ENCODE results near the gene PDE4B. TPM values are rescaled to one million over a fixed set of nuclear protein-coding genes. Genes with fewer than 3 reads are reported as not detected.

PDE4B gene
- total and polyA plus RNA-seq, 3 experiments from 2014 or later: 29.7 to 34.5 (median 31.4) TPM

DNA sequence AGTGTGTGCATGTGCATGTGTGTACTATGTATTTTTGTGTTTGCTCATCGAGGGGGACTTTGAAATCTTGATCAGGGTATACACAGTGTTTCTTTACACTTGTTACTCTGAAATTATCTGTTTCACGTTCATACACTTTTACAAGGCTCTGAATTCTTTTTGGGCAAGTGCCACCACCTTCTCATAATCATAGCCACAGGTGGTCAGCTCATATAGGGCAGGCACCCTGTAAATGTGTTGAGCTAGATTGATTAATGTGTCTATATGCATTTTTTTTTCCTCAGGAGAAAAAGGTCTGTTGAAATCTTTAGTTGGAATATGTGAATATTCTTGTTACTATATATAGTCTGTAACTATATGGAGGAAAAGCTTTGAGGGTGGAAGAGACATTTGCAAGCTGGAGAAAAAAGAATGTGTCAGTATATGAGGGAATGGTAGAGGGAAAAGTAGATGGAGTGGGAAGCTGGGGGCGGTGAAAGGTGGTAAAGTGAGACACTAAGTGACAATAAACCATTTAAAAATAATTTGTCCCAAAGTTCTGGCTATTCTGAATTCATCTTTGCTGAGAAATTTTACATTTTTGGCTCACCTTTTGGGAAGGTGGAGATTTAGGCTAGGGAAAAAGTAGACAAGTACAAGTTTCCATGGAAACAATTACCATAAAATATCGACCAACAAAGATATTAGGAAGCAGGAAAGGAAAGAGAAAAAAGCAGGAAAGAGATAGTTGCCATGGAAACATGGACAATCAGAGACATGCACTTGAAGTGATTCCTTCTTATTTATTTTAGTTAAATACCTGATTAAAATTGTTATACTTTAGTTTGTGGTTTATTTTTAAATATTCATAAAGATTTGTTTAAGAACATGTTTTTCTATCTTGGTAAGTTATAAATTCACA lies 277.5 kb downstream of the PDE4B start:
- no peaks in the 10 kb centered on the region for H3K9me3 ChIP-seq (ENCODE audit: low read length)
- no peaks in the 10 kb centered on the region for H3K36me3 ChIP-seq (ENCODE audit: insufficient read depth, low read length)
- POLR2A ChIA-PET: no interaction called here
- Mint-ChIP-seq H3K4me3 (no peak overlapping the region), H3K36me3 (no peaks in the 10 kb centered on the region), H3K27ac (no peak overlapping the region), H3K9me3 (peaks cover 0 to 1% (median 0%) of the 10 kb centered on the region in 5 donors), H3K27me3 (peaks cover 2 to 33% of the 10 kb centered on the region in 2 donors), H3K4me1 (no peaks in the 10 kb centered on the region)
- CTCF ChIA-PET: no interaction called here
- no peaks in the 10 kb centered on the region for H3K4me1 ChIP-seq (ENCODE audit: insufficient read depth, low read length)
- no peaks in the 10 kb centered on the region for H3K27me3 ChIP-seq (ENCODE audit: insufficient read depth, low read length, poor library complexity, severe bottlenecking)
- DNase-seq: no peak
- H3K4me3 ChIP-seq (ENCODE audit: low read length): no peak overlapping the region
- H3K27ac ChIP-seq (ENCODE audit: low read depth, low read length): no peak overlapping the region

DNA sequence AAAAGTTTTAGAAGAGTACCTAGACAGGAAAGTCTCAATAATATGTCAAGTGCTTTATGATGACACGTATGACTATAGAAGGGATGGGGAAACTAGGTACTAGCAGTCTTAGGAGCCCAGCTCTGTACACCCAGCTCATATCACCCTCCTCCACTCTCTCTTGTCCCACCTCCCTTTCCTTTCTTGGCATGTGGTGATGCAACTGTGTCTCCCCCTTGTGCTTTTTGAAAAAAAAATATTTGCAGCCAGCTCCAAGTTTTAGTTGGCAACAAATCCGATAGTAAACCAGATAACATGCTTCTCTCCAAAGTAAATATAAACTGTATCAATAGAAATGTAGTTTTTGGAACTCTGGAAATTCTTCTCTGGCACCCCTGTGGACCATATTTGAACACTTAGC lies 280.7 kb downstream of the PDE4B start:
- POLR2A ChIA-PET: no interaction called here
- Mint-ChIP-seq H3K4me3 (no peak overlapping the region), H3K4me1 (no peaks in the 10 kb centered on the region), H3K27me3 (peaks cover 4 to 30% of the 10 kb centered on the region in 2 donors), H3K9me3 (no peaks in the 10 kb centered on the region), H3K27ac (no peak overlapping the region), H3K36me3 (no peaks in the 10 kb centered on the region)
- DNase-seq: no peak
- CTCF ChIA-PET: no interaction called here
- no peak overlapping the region for H3K4me3 ChIP-seq (ENCODE audit: low read length)
- no peak overlapping the region for H3K27ac ChIP-seq (ENCODE audit: low read depth, low read length)
- no peaks in the 10 kb centered on the region for H3K36me3 ChIP-seq (ENCODE audit: insufficient read depth, low read length)
- no peaks in the 10 kb centered on the region for H3K9me3 ChIP-seq (ENCODE audit: low read length)
- no peaks in the 10 kb centered on the region for H3K27me3 ChIP-seq (ENCODE audit: insufficient read depth, low read length, poor library complexity, severe bottlenecking)
- H3K4me1 ChIP-seq (ENCODE audit: insufficient read depth, low read length): no peaks in the 10 kb centered on the region

DNA sequence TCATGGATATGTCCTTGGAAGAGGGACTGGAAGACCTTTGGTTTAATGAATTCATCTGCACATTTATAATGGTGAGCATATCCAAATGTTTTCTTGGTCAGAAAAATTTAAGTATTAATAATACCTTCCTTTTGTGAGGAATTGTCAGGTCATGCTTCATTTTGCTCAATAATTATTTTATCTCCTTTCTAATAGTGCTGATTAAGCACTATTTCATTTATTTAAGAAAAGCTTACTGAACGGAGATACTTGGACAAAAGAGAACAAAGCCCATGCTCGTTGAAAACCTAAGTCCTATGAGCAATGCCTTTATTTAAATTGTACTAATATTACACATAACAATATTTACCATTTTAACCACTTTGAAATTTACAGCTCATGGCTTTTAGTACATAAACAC lies 281.5 kb downstream of the PDE4B start:
- no peak overlapping the region for H3K27ac ChIP-seq (ENCODE audit: low read depth, low read length)
- no peaks in the 10 kb centered on the region for H3K9me3 Mint-ChIP-seq
- H3K4me1 Mint-ChIP-seq: no peaks in the 10 kb centered on the region
- no peak for DNase-seq
- CTCF ChIA-PET: no interaction called here
- no peaks in the 10 kb centered on the region for H3K36me3 ChIP-seq (ENCODE audit: insufficient read depth, low read length)
- no peaks in the 10 kb centered on the region for H3K27me3 ChIP-seq (ENCODE audit: insufficient read depth, low read length, poor library complexity, severe bottlenecking)
- no peaks in the 10 kb centered on the region for H3K36me3 Mint-ChIP-seq
- H3K27ac Mint-ChIP-seq: no peak overlapping the region
- POLR2A ChIA-PET: no interaction called here
- no peaks in the 10 kb centered on the region for H3K4me1 ChIP-seq (ENCODE audit: insufficient read depth, low read length)
- H3K27me3 Mint-ChIP-seq: peaks cover 4 to 33% of the 10 kb centered on the region in 2 donors
- no peak overlapping the region for H3K4me3 ChIP-seq (ENCODE audit: low read length)
- no peaks in the 10 kb centered on the region for H3K9me3 ChIP-seq (ENCODE audit: low read length)
- H3K4me3 Mint-ChIP-seq: no peak overlapping the region

DNA sequence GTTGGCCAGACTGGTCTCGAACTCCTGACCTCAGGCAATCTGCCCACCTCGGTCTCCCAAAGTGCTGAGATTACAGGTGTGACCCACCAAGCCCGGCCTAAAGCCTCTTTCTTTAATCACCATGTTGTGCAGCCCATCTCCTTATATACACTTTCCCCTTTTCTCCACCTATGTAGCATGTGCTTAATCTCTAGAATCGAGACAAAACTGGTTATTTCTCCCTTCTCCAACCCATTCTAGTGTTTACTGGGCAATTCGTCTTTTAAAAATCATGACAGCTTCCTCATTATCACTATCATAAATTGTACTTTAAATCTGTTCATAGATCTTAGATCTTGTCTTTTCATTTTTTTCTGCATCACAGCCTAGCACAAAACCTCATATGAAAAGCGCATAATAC lies 285.7 kb downstream of the PDE4B start:
- Mint-ChIP-seq H3K4me3 (no peak overlapping the region), H3K4me1 (no peaks in the 10 kb centered on the region)

DNA sequence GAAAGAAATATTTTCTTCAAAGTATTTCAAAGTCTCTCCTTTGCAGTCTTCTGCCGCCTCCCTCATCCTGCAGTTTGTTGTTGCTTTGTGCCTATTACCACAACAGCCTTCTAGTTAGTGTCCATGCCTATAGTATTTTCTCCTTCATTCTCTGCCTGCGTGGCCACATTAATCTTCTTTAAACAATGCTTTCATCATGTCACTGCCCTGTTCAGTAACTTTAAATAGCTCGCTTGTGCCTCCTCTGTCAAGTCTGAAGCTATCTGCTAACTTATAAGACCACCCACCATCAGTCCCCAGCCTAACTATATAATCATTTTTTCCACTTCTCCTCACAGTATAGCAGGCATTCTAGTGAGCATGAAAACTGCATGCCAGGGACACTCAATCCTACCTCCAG lies 290.3 kb downstream of the PDE4B start:
- Histone ChIP-seq H3K27ac (ENCODE audit: low read depth, low read length) (no peak overlapping the region), H3K4me3 (ENCODE audit: low read length) (no peak overlapping the region), H3K27me3 (ENCODE audit: insufficient read depth, low read length, poor library complexity, severe bottlenecking) (no peaks in the 10 kb centered on the region), H3K4me1 (ENCODE audit: insufficient read depth, low read length) (no peaks in the 10 kb centered on the region), H3K36me3 (ENCODE audit: insufficient read depth, low read length) (no peaks in the 10 kb centered on the region), H3K9me3 (ENCODE audit: low read length) (no peaks in the 10 kb centered on the region)
- Mint-ChIP-seq H3K27ac (no peak overlapping the region), H3K36me3 (no peaks in the 10 kb centered on the region), H3K27me3 (peaks cover 6 to 46% of the 10 kb centered on the region in 2 donors), H3K9me3 (peaks cover 0 to 2% (median 0%) of the 10 kb centered on the region in 5 donors), H3K4me1 (no peaks in the 10 kb centered on the region), H3K4me3 (no peak overlapping the region)
- DNase-seq: no peak
- ChIA-PET CTCF (no interaction called here), POLR2A (no interaction called here)

More for the DNA sequence above, 285.7 kb downstream of the PDE4B start:
- H3K36me3 ChIP-seq (ENCODE audit: insufficient read depth, low read length): no peaks in the 10 kb centered on the region
- H3K27me3 Mint-ChIP-seq: peaks cover 2 to 42% of the 10 kb centered on the region in 2 donors
- H3K9me3 ChIP-seq (ENCODE audit: low read length): no peaks in the 10 kb centered on the region
- no peaks in the 10 kb centered on the region for H3K9me3 Mint-ChIP-seq
- H3K27me3 ChIP-seq (ENCODE audit: insufficient read depth, low read length, poor library complexity, severe bottlenecking): no peaks in the 10 kb centered on the region
- POLR2A ChIA-PET: no interaction called here
- no peaks in the 10 kb centered on the region for H3K36me3 Mint-ChIP-seq
- DNase-seq: no peak
- H3K4me1 ChIP-seq (ENCODE audit: insufficient read depth, low read length): no peaks in the 10 kb centered on the region
- no peak overlapping the region for H3K27ac ChIP-seq (ENCODE audit: low read depth, low read length)
- CTCF ChIA-PET: no interaction called here
- H3K4me3 ChIP-seq (ENCODE audit: low read length): no peak overlapping the region
- no peak overlapping the region for H3K27ac Mint-ChIP-seq

DNA sequence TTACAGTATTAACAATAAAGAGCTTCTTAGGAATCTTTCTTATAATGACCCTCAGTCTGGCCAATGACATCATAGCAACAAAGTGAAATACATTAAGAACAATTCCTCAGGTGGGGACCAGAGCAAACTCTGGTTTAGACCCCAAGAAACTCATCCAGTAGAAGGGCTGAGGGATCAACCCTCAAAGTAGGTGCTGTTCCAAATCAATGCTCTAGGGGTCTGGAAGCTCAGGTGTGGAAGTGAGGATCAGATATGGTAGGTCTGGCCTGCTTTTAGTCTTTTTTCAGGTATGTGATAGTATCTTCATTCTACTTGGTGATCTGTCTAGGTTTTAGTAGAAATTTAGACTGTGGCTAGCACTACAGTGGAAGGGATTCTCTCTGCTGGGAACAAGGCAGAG lies 291.7 kb downstream of the PDE4B start:
- POLR2A ChIA-PET: no interaction called here
- CTCF ChIA-PET: interaction anchor here (1.4 kb wide), 1 partner anchor 20 kb away, joined by 3 read pairs; no protein-coding TSS in a partner anchor
- H3K4me3 ChIP-seq (ENCODE audit: low read length): no peak overlapping the region

DNA sequence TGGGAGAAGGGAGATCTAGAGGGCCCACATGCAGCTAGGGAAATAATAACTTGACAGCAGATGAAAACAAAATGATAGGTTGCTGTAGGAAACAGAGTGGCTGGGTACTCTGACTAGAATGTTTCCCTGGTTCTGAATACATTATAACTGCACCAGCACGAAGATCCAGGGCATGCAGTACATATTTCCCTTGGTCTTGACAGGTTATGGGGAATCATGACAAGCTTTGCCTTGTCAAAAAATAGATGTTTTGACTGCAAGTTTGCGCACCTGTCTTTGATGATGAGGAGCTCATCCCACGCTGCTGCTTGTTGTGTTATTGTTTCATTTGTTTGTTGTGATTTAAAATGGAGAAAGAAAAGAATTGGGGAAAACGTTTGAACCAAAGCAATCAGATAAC lies 292.9 kb downstream of the PDE4B start:
- DNase-seq: no peak
- Mint-ChIP-seq H3K27me3 (peaks cover 6 to 35% of the 10 kb centered on the region in 2 donors), H3K36me3 (no peaks in the 10 kb centered on the region), H3K4me1 (no peaks in the 10 kb centered on the region), H3K27ac (no peak overlapping the region), H3K9me3 (peaks cover 0 to 2% (median 0%) of the 10 kb centered on the region in 5 donors), H3K4me3 (no peak overlapping the region)
- H3K27me3 ChIP-seq (ENCODE audit: insufficient read depth, low read length, poor library complexity, severe bottlenecking): no peaks in the 10 kb centered on the region
- POLR2A ChIA-PET: no interaction called here
- H3K4me1 ChIP-seq (ENCODE audit: insufficient read depth, low read length): no peaks in the 10 kb centered on the region
- no peaks in the 10 kb centered on the region for H3K9me3 ChIP-seq (ENCODE audit: low read length)
- no peak overlapping the region for H3K27ac ChIP-seq (ENCODE audit: low read depth, low read length)
- H3K36me3 ChIP-seq (ENCODE audit: insufficient read depth, low read length): no peaks in the 10 kb centered on the region
- H3K4me3 ChIP-seq (ENCODE audit: low read length): no peak overlapping the region
- CTCF ChIA-PET: no interaction called here

More for the DNA sequence above, 291.7 kb downstream of the PDE4B start:
- peaks cover 0 to 2% (median 0%) of the 10 kb centered on the region in 5 donors for H3K9me3 Mint-ChIP-seq
- DNase-seq: no peak
- no peaks in the 10 kb centered on the region for H3K4me1 Mint-ChIP-seq
- Histone ChIP-seq H3K27ac (ENCODE audit: low read depth, low read length) (no peak overlapping the region), H3K27me3 (ENCODE audit: insufficient read depth, low read length, poor library complexity, severe bottlenecking) (no peaks in the 10 kb centered on the region), H3K9me3 (ENCODE audit: low read length) (no peaks in the 10 kb centered on the region), H3K4me1 (ENCODE audit: insufficient read depth, low read length) (no peaks in the 10 kb centered on the region), H3K36me3 (ENCODE audit: insufficient read depth, low read length) (no peaks in the 10 kb centered on the region)
- no peak overlapping the region for H3K4me3 Mint-ChIP-seq
- no peak overlapping the region for H3K27ac Mint-ChIP-seq
- H3K27me3 Mint-ChIP-seq: peaks cover 6 to 36% of the 10 kb centered on the region in 2 donors
- no peaks in the 10 kb centered on the region for H3K36me3 Mint-ChIP-seq

DNA sequence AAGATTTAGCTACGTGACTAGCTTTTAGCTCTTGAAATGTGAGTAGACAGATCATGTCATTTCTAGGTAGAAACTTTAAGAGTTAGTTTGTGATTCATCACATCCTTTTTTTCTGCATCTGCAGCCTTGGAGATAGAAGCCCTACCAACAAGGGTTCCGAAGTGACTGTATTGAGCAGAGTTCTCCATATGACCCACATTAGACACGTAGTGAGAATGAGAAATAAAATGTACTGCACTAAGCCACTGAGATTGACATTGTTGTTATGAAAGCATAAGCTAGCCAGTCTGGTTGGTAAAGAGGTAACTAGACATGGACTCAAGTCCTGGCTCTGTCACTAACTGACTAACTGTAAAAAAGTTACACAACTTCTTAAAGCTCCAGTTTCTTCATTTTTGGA lies 296.1 kb downstream of the PDE4B start:
- Mint-ChIP-seq H3K36me3 (no peaks in the 10 kb centered on the region), H3K27ac (no peak overlapping the region), H3K9me3 (peaks cover 0 to 2% (median 0%) of the 10 kb centered on the region in 5 donors), H3K4me3 (no peak overlapping the region), H3K27me3 (peaks cover 3 to 21% of the 10 kb centered on the region in 2 donors), H3K4me1 (peaks cover 3 to 9% (median 7%) of the 10 kb centered on the region in 3 donors)
- Histone ChIP-seq H3K4me1 (ENCODE audit: insufficient read depth, low read length) (no peaks in the 10 kb centered on the region), H3K36me3 (ENCODE audit: insufficient read depth, low read length) (no peaks in the 10 kb centered on the region), H3K9me3 (ENCODE audit: low read length) (no peaks in the 10 kb centered on the region), H3K4me3 (ENCODE audit: low read length) (no peak overlapping the region), H3K27me3 (ENCODE audit: insufficient read depth, low read length, poor library complexity, severe bottlenecking) (no peaks in the 10 kb centered on the region), H3K27ac (ENCODE audit: low read depth, low read length) (no peak overlapping the region)
- DNase-seq: no peak
- ChIA-PET CTCF (interaction anchor here (1.5 kb wide), 1 partner anchor 358 kb away, joined by 3 read pairs; no protein-coding TSS in a partner anchor), POLR2A (no interaction called here)

All from CD8-positive, alpha-beta memory T cell (primary cell).